Osteoblast (primary cell): ENCODE results near the gene NDUFAF7. TPM values are rescaled to one million over a fixed set of nuclear protein-coding genes. Genes with fewer than 3 reads are reported as not detected.
A peak's percentile ranks its signal among the peaks of the same experiment; 100 is the strongest.

Experiments used
- DNase-seq: peaks from one replicate; pipeline ENCODE4 v3.0.0; 2011; ENCODE audit warnings: low spot score, mixed read lengths; ENCODE audit not compliant: insufficient read length; ENCODE audit errors: missing footprints
- H2AFZ ChIP-seq: 2 replicates; pipeline ENCODE4 v1.6.0; 2011; ENCODE audit warnings: mild to moderate bottlenecking, low read length
- H3K27ac ChIP-seq: 2 replicates; pipeline ENCODE4 v1.5.1; 2011; ENCODE audit warnings: mild to moderate bottlenecking, low read depth, low read length, moderate library complexity
- H3K27me3 ChIP-seq: 2 replicates; pipeline ENCODE4 v1.6.0; 2012; ENCODE audit warnings: mild to moderate bottlenecking, control low read depth, inconsistent platforms, low read length, moderate library complexity; ENCODE audit not compliant: insufficient read depth
- H3K36me3 ChIP-seq: 2 replicates; pipeline ENCODE4 v1.5.1; 2011; ENCODE audit warnings: mild to moderate bottlenecking, low read length, control low read depth, moderate library complexity; ENCODE audit not compliant: insufficient read depth
- H3K4me1 ChIP-seq: 2 replicates; pipeline ENCODE4 v1.5.1; 2011; ENCODE audit warnings: mild to moderate bottlenecking, low read length, control low read depth, moderate library complexity; ENCODE audit not compliant: insufficient read depth
- H3K4me2 ChIP-seq: 2 replicates; pipeline ENCODE4 v1.6.0; 2011; ENCODE audit warnings: mild to moderate bottlenecking, low read length; ENCODE audit not compliant: insufficient read depth
- H3K4me3 ChIP-seq: fragments of 200-600 bp; sonication (generic); 3 replicates; pipeline ENCODE4 v1.5.1; 2012; ENCODE audit warnings: mild to moderate bottlenecking, low read length, inconsistent platforms; ENCODE audit not compliant: insufficient read depth
- H3K79me2 ChIP-seq: 2 replicates; pipeline ENCODE4 v1.6.0; 2012; ENCODE audit warnings: mild to moderate bottlenecking, low read length, control low read depth, inconsistent platforms; ENCODE audit not compliant: insufficient read depth
- H3K9me3 ChIP-seq: 2 replicates; pipeline ENCODE4 v1.5.1; 2011; ENCODE audit warnings: low read depth, low read length, control low read depth
- H4K20me1 ChIP-seq: 2 replicates; pipeline ENCODE4 v1.6.0; 2012; ENCODE audit warnings: mild to moderate bottlenecking, low read length, control low read depth; ENCODE audit not compliant: insufficient read depth
- CTCF ChIP-seq: IDR thresholded peaks from 2 replicates; pipeline ENCODE4 v1.5.1; 2011; ENCODE audit warnings: mild to moderate bottlenecking, low read depth, low read length, moderate library complexity; ENCODE audit errors: extremely low read depth
- total RNA-seq: library from RNA; depleted of rRNA; stranded (reverse); fragments of >200 nt; gene quantifications from 2 replicates; pipeline ENCODE4 v1.2.3, GENCODE V29; 2012

NDUFAF7 gene
- total RNA-seq, 1 donor: 16.6 TPM

- Histone ChIP-seq H3K4me2 (no peak overlapping the region), H3K4me1 (peaks cover 2% of the 10 kb centered on the region), H3K79me2 (peaks cover 73% of the 10 kb centered on the region), H3K27ac (no peak overlapping the region), H3K27me3 (no peaks in the 10 kb centered on the region), H3K9me3 (no peaks in the 10 kb centered on the region), H4K20me1 (peaks cover 6% of the 10 kb centered on the region), H3K36me3 (no peaks in the 10 kb centered on the region), H3K4me3 (no peak overlapping the region), H2AFZ (no peak overlapping the region)
- peak; percentile 30 for DNase-seq
- no peak for TF ChIP-seq CTCF
Measured at GRCh38 chr2:37297632-37298031, 66.2 kb downstream of the NDUFAF7 start.

Other genes starting within 250 kb of the NDUFAF7 start
- gene HEATR5B, start 147.3 kb upstream of the NDUFAF7 start, total RNA-seq: 29.2 and 29.3 TPM in 2 replicates
- 6.2 and 8.0 TPM in 2 replicates for gene GPATCH11, start 147.1 kb upstream of the NDUFAF7 start, total RNA-seq
- gene EIF2AK2, start 74.7 kb upstream of the NDUFAF7 start, total RNA-seq: 42.3 and 45.1 TPM in 2 replicates
- gene SULT6B1, start 43.0 kb upstream of the NDUFAF7 start, total RNA-seq: not detected in 2 replicates
- 20.6 and 21.4 TPM in 2 replicates for gene CEBPZOS, start 35.2 kb upstream of the NDUFAF7 start, total RNA-seq
- gene CEBPZ, start 62 bp upstream of the NDUFAF7 start, total RNA-seq: 33.3 and 36.6 TPM in 2 replicates
- gene PRKD3, start 93.2 kb downstream of the NDUFAF7 start, total RNA-seq: 62.5 and 68.0 TPM in 2 replicates
- gene QPCT, start 113.0 kb downstream of the NDUFAF7 start, total RNA-seq: 25.0 and 25.7 TPM in 2 replicates